HCT116 (cell line): ENCODE measurements around the gene IRX6. TPM values are rescaled to one million over a fixed set of nuclear protein-coding genes. Genes with fewer than 3 reads are reported as not detected.

Experiments
- ATAC-seq: fragments of 200-7000 bp; cut with Tn5 transposase; 2 replicates; pipeline ENCODE4 v1.9.1; 2020; ENCODE audit warnings: mild to moderate bottlenecking, moderate library complexity
- BruUV-seq: library from RNA; stranded (reverse); fragments of 400-500 nt; replicated peaks from 2 replicates; lab custom pipeline; 2021; lab: Mats Ljungman, UMichigan
- CTCF ChIA-PET: fragments of 300-600 bp; sonication (Branson Sonifier 250); formaldehyde crosslinking; loops from one replicate; lab custom pipeline; 2021; ENCODE audit warnings: antibody characterized with exemption; lab: Charles Lee
- POLR2A ChIA-PET: fragments of 300-600, 350-600 bp; sonication (Branson Sonifier 250); formaldehyde crosslinking; loops from one replicate; lab custom pipeline; 2021; ENCODE audit warnings: antibody characterized with exemption; lab: Charles Lee
- RAD21 ChIA-PET, 2 experiments: fragments of 300-600 bp; sonication (Branson Sonifier 250); formaldehyde crosslinking; loops; one replicate each; lab custom pipeline; 2023; ENCODE audit warnings: low total read pairs in 2 of 2; ENCODE audit not compliant: uncharacterized antibody in 2 of 2, unreplicated experiment in 2 of 2, low non-redundant PET in 1 of 2; lab: Charles Lee
- DNase-seq: peaks from one replicate; pipeline ENCODE4 v3.0.0-alpha.2; 2010; ENCODE audit warnings: low read depth, low spot score
- H2AFZ ChIP-seq: fragments of 200-600 bp; shearing (Covaris generic), sonication (generic); 2 replicates; pipeline ENCODE4 v1.6.1; 2017; ENCODE audit warnings: low read depth, mixed run types, mixed read lengths, antibody characterized with exemption, low read length; ENCODE audit not compliant: poor library complexity, severe bottlenecking
- H3K27ac ChIP-seq: 2 replicates; pipeline ENCODE4 v1.5.1; 2012; ENCODE audit warnings: low read depth, low read length
- H3K27me3 ChIP-seq: fragments of 200-600 bp; sonication (generic); 2 replicates; pipeline ENCODE4 v1.6.1; 2016; ENCODE audit warnings: mixed run types, low read length, mixed read lengths; ENCODE audit not compliant: insufficient read depth
- H3K36me3 ChIP-seq, 2 experiments: fragments of 200-500 bp in 1 of 2; fragments of 200-600 bp in 1 of 2; sonication (Bioruptor generic) in 1 of 2; sonication (generic) in 1 of 2; 2 replicates each; pipeline versions ENCODE4 v1.5.1 to v1.6.1; 2014 to 2016; ENCODE audit warnings: low read length in 2 of 2, inconsistent platforms in 1 of 2, mixed read lengths in 1 of 2, mixed run types in 1 of 2; ENCODE audit not compliant: insufficient read depth in 2 of 2, control insufficient read depth in 1 of 2
- H3K4me1 ChIP-seq, 2 experiments: fragments of 200-600 bp in 1 of 2; sonication (generic) in 1 of 2; 2 replicates each; pipeline versions ENCODE4 v1.5.1 to v1.6.1; 2012 to 2017; ENCODE audit warnings: low read length in 2 of 2, inconsistent platforms in 1 of 2, mild to moderate bottlenecking in 1 of 2, mixed read lengths in 1 of 2, mixed run types in 1 of 2, moderate library complexity in 1 of 2; ENCODE audit not compliant: insufficient read depth in 2 of 2, control insufficient read depth in 1 of 2
- H3K4me2 ChIP-seq: fragments of 200-600 bp; sonication (generic); 2 replicates; pipeline ENCODE4 v1.6.1; 2017; ENCODE audit warnings: mixed run types, low read length, mixed read lengths
- H3K4me3 ChIP-seq, 2 experiments: fragments of 200-600 bp in 1 of 2; sonication (generic) in 1 of 2; replicated peaks in 1 of 2; 2 replicates each; pipeline ENCODE4 v1.5.1; 2011 to 2016; ENCODE audit warnings: low read length in 2 of 2, control low read depth in 1 of 2, low read depth in 1 of 2, mild to moderate bottlenecking in 1 of 2, mixed read lengths in 1 of 2, mixed run types in 1 of 2
- H3K79me2 ChIP-seq: fragments of 200-600 bp; sonication (generic); 2 replicates; pipeline ENCODE4 v1.6.1; 2017; ENCODE audit warnings: mild to moderate bottlenecking, mixed run types, low read length, moderate library complexity, mixed read lengths; ENCODE audit not compliant: insufficient read depth
- H3K9ac ChIP-seq: fragments of 200-600 bp; sonication (generic); 2 replicates; pipeline ENCODE4 v1.6.1; 2016; ENCODE audit warnings: low read length, mixed read lengths
- H3K9me2 ChIP-seq: fragments of 200-600 bp; sonication (generic), shearing (Covaris generic); 2 replicates; pipeline ENCODE4 v1.6.1; 2017; ENCODE audit warnings: mixed run types, mild to moderate bottlenecking, moderate library complexity; ENCODE audit not compliant: insufficient read depth
- H3K9me3 ChIP-seq, 2 experiments: fragments of 200-500 bp in 1 of 2; fragments of 200-600 bp in 1 of 2; sonication (Bioruptor generic) in 1 of 2; sonication (generic) in 1 of 2; 2 replicates each; pipeline ENCODE4 v1.6.1; 2014 to 2017; ENCODE audit warnings: low read length in 2 of 2, mixed read lengths in 2 of 2, inconsistent platforms in 1 of 2, low read depth in 1 of 2, mild to moderate bottlenecking in 1 of 2, mixed run types in 1 of 2, moderate library complexity in 1 of 2; ENCODE audit not compliant: control insufficient read depth in 1 of 2, insufficient read depth in 1 of 2
- H4K20me1 ChIP-seq: fragments of 200-600 bp; sonication (generic), shearing (Covaris generic); 2 replicates; pipeline ENCODE4 v1.6.1; 2017; ENCODE audit warnings: mixed run types, mild to moderate bottlenecking, moderate library complexity; ENCODE audit not compliant: insufficient read depth
- CEBPB ChIP-seq: IDR thresholded peaks from 2 replicates; pipeline ENCODE4 v1.6.1; 2012; ENCODE audit warnings: low read depth
- EGR1 ChIP-seq: IDR thresholded peaks from 2 replicates; pipeline ENCODE4 v1.6.1; 2012; ENCODE audit warnings: low read depth
- ELF1 ChIP-seq: IDR thresholded peaks from 2 replicates; pipeline ENCODE4 v1.6.1; 2012; ENCODE audit warnings: low read depth, borderline replicate concordance
- EZH2phosphoT487 ChIP-seq: fragments of 200-600 bp; IDR thresholded peaks from 2 replicates; pipeline ENCODE4 v1.6.1; 2018; ENCODE audit warnings: antibody characterized with exemption, borderline replicate concordance
- MAX ChIP-seq: IDR thresholded peaks from 2 replicates; pipeline ENCODE4 v1.6.1; 2012
- POLR2A ChIP-seq: IDR thresholded peaks from 2 replicates; pipeline ENCODE4 v1.7.0; 2011; ENCODE audit warnings: borderline replicate concordance; ENCODE audit not compliant: insufficient read depth, insufficient read length; ENCODE audit errors: extremely low read depth
- POLR2AphosphoS5 ChIP-seq: IDR thresholded peaks from 2 replicates; pipeline ENCODE4 v1.6.1; 2011; ENCODE audit warnings: mild to moderate bottlenecking, low read depth, low read length, moderate library complexity
- RAD21 ChIP-seq: IDR thresholded peaks from 2 replicates; pipeline ENCODE4 v1.6.1; 2012; ENCODE audit warnings: low read depth, mild to moderate bottlenecking
- SIN3A ChIP-seq: IDR thresholded peaks from 2 replicates; pipeline ENCODE4 v1.6.1; 2012; ENCODE audit warnings: low read depth
- SP1 ChIP-seq: IDR thresholded peaks from 2 replicates; pipeline ENCODE4 v1.6.1; 2012; ENCODE audit warnings: low read depth
- TCF7L2 ChIP-seq: IDR thresholded peaks from 2 replicates; pipeline ENCODE4 v1.7.0; 2011; ENCODE audit warnings: borderline replicate concordance, inconsistent platforms; ENCODE audit not compliant: insufficient read depth, insufficient read length; ENCODE audit errors: extremely low read depth
- YY1 ChIP-seq: IDR thresholded peaks from 2 replicates; pipeline ENCODE4 v1.6.1; 2011; ENCODE audit warnings: low read length, low read depth, moderate library complexity, mild to moderate bottlenecking; ENCODE audit not compliant: insufficient replicate concordance; ENCODE audit errors: extremely low read depth
- intact Hi-C: fragments of 100-400 bp; cut with micrococcal nuclease; formaldehyde crosslinking; loops from 2 replicates; pipeline ENCODE4 v1.10.0; 2022
- total RNA-seq: library from RNA; stranded (reverse); gene quantifications from one replicate; pipeline ENCODE4 v1.2.1, GENCODE V29; 2021; ENCODE audit not compliant: unreplicated experiment

The IRX6 gene
- total RNA-seq, 1 experiment from 2014 or later = not detected

- Histone ChIP-seq H3K27ac (no peak overlapping the region), H2AFZ (no peak overlapping the region), H3K4me1 (no peaks in the 10 kb centered on the region), H3K9ac (no peak overlapping the region), H3K9me2 (no peaks in the 10 kb centered on the region), H3K36me3 (no peaks in the 10 kb centered on the region), H3K27me3 (peaks cover 37% of the 10 kb centered on the region), H3K4me2 (no peak overlapping the region), H3K9me3 (no peaks in the 10 kb centered on the region), H4K20me1 (no peaks in the 10 kb centered on the region), H3K79me2 (no peaks in the 10 kb centered on the region), H3K4me3 (no peak overlapping the region)
- no TSS peak for BruUV-seq
- intact Hi-C loops = no loop called here
- POLR2A ChIA-PET = no interaction called here
- DNase-seq (no peak), ATAC-seq (no peak)
- TF ChIP-seq POLR2AphosphoS5 (no peak), ELF1 (no peak), SIN3A (no peak), TCF7L2 (no peak), CEBPB (no peak), SP1 (no peak), MAX (no peak), EZH2phosphoT487 (no peak), POLR2A (no peak), RAD21 (no peak), EGR1 (no peak), YY1 (no peak)
- RAD21 ChIA-PET = no interaction called here
- CTCF ChIA-PET = no interaction called here
These were observed 41.6 kb upstream of the IRX6 start for GRCh38 chr16:55282441-55282840.
